HEK293T (cell line): ENCODE results near the gene OCRL.
A peak's percentile ranks its signal among the peaks of the same experiment; 100 is the strongest.

Experiments
- CTCF ChIA-PET: fragments of 350-600 bp; formaldehyde crosslinking; extraction: SDS; loops from one replicate; lab custom pipeline; 2021; ENCODE audit warnings: antibody characterized with exemption, inconsistent platforms; lab: Yijun Ruan, JAX
- POLR2A ChIA-PET: fragments of 350-600 bp; formaldehyde crosslinking; extraction: SDS; loops from one replicate; lab custom pipeline; 2020; ENCODE audit warnings: antibody characterized with exemption, inconsistent platforms; lab: Yijun Ruan, JAX
- DNase-seq: peaks from one replicate; pipeline ENCODE4 v3.0.0; 2012; ENCODE audit warnings: mixed read lengths; ENCODE audit errors: extremely low spot score
- ARNT ChIP-seq: fragments of 450-650 bp; IDR thresholded peaks from 2 replicates; pipeline ENCODE4 v1.6.1; 2017; ENCODE audit warnings: mild to moderate bottlenecking
- BHLHE40 ChIP-seq: fragments of 450-650 bp; IDR thresholded peaks from 2 replicates; pipeline ENCODE4 v1.6.1; 2016; ENCODE audit warnings: mild to moderate bottlenecking, moderate library complexity, borderline replicate concordance
- CTBP1 ChIP-seq: fragments of 450-650 bp; IDR thresholded peaks from 2 replicates; pipeline ENCODE4 v1.6.1; 2016; ENCODE audit warnings: borderline replicate concordance
- ELF4 ChIP-seq: fragments of 450-650 bp; IDR thresholded peaks from 2 replicates; pipeline ENCODE4 v1.6.1; 2017; ENCODE audit warnings: antibody characterized with exemption
- FOXA1 ChIP-seq: fragments of 450-650 bp; IDR thresholded peaks from 2 replicates; pipeline ENCODE4 v1.6.1; 2016; ENCODE audit warnings: mild to moderate bottlenecking
- FOXK2 ChIP-seq: fragments of 450-650 bp; IDR thresholded peaks from 2 replicates; pipeline ENCODE4 v1.6.1; 2016; ENCODE audit warnings: mild to moderate bottlenecking
- FOXM1 ChIP-seq: fragments of 450-650 bp; IDR thresholded peaks from 2 replicates; pipeline ENCODE4 v1.6.1; 2017; ENCODE audit warnings: mild to moderate bottlenecking, borderline replicate concordance
- HDGF ChIP-seq: fragments of 450-650 bp; IDR thresholded peaks from 2 replicates; pipeline ENCODE4 v1.6.1; 2017; ENCODE audit warnings: antibody characterized with exemption, borderline replicate concordance
- L3MBTL2 ChIP-seq: fragments of 450-650 bp; conservative IDR thresholded peaks from 2 replicates; pipeline ENCODE4 v1.6.1; 2016; ENCODE audit warnings: mild to moderate bottlenecking
- LEF1 ChIP-seq: fragments of 450-650 bp; IDR thresholded peaks from 2 replicates; pipeline ENCODE4 v1.6.1; 2017; ENCODE audit warnings: mild to moderate bottlenecking, borderline replicate concordance
- NFRKB ChIP-seq: fragments of 450-650 bp; IDR thresholded peaks from 2 replicates; pipeline ENCODE4 v1.6.1; 2016; ENCODE audit warnings: mild to moderate bottlenecking, moderate library complexity
- SP1 ChIP-seq: fragments of 450-650 bp; IDR thresholded peaks from 2 replicates; pipeline ENCODE4 v1.6.1; 2017
- SUZ12 ChIP-seq: fragments of 450-650 bp; IDR thresholded peaks from 2 replicates; pipeline ENCODE4 v1.6.1; 2016; ENCODE audit warnings: mild to moderate bottlenecking
- TARDBP ChIP-seq: fragments of 450-650 bp; IDR thresholded peaks from 2 replicates; pipeline ENCODE4 v1.6.1; 2016
- ZNF384 ChIP-seq: fragments of 450-650 bp; IDR thresholded peaks from 2 replicates; pipeline ENCODE4 v1.6.1; 2016
- TF ChIP-seq, protein P1 (sequence below): fragments of 450-650 bp; IDR thresholded peaks from 2 replicates; pipeline ENCODE4 v1.6.1; 2016

OCRL gene

DNA sequence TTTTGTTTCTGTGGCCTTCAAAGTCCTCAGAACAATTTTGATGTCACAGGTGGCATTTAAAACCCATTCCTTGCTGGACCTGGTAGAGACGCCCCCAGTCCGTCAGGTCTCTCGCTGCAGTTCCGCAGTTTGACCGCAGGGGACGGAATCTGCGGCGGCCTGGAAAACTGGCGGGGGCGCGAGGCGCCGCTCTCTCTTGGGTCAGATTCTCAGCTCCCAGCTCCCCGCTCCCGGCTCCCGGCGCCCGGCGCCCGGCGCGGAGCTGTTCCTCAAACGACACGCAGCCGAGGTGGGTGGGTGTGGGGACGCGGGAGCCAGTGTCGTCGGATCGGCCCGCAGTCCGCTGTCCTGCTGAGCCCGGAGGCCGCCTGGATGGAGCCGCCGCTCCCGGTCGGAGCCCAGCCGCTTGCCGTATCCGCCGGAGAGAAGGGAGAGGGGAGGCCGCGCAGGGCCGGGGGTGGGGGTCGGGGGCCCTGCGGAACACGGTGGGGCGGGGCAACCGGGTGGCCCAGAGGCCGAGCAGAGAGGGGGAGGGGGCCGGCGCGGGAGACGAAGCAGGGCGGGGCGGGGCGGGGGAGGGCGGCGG lies at the start of gene OCRL:
Gene OCRL, plus strand, starts transcription at position 192 of the 586 bp plus-strand sequence. Its CDS starts 181 bp downstream, at position 373.
- CTCF ChIA-PET, result interaction anchor here (0.7 kb wide), 1 partner anchor 156 kb away, joined by 4 read pairs; no protein-coding TSS in a partner anchor
- DNase-seq, result peak; percentile 90
- POLR2A ChIA-PET, result interaction anchor here (0.6 to 1.0 kb wide), 3 partner anchors 9 to 30 kb away, joined by 3 read pairs; no protein-coding TSS in a partner anchor
- TF ChIP-seq, protein P1, sequence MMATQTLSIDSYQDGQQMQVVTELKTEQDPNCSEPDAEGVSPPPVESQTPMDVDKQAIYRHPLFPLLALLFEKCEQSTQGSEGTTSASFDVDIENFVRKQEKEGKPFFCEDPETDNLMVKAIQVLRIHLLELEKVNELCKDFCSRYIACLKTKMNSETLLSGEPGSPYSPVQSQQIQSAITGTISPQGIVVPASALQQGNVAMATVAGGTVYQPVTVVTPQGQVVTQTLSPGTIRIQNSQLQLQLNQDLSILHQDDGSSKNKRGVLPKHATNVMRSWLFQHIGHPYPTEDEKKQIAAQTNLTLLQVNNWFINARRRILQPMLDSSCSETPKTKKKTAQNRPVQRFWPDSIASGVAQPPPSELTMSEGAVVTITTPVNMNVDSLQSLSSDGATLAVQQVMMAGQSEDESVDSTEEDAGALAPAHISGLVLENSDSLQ, result no peak
- TF ChIP-seq BHLHE40 (no peak), SUZ12 (no peak)

DNA sequence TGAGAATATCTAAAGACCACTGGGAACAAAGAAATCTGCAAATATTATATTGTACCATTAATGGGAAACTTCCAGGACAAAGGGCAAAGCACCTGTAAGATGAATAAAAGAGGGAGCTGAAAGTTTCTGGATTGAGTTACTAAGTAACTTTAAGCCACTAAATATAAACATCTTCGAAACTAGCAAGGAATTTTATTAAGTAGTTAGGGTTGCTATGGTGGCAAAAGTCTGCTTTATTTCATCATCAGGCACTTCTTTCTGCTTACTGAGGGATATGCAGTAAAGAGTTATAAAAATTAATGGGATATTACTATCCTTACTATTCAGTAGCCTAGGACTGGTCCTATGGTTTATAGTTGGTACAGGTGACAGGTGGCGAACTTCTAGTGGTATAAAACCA lies 49.7 kb upstream of the OCRL start:
- TF ChIP-seq SUZ12, result no peak
- no peak for TF ChIP-seq FOXA1
- no peak for TF ChIP-seq ELF4
- TF ChIP-seq, protein P1, result no peak
- TF ChIP-seq TARDBP, result no peak
- TF ChIP-seq L3MBTL2, result no peak
- TF ChIP-seq HDGF, result no peak
- TF ChIP-seq SP1, result no peak
- no peak for TF ChIP-seq BHLHE40
- no peak for TF ChIP-seq CTBP1
- no peak for TF ChIP-seq LEF1
- no peak for TF ChIP-seq FOXM1
- TF ChIP-seq NFRKB, result no peak
- TF ChIP-seq ZNF384, result no peak
- POLR2A ChIA-PET, result no interaction called here
- CTCF ChIA-PET, result no interaction called here
- DNase-seq, result no peak

DNA sequence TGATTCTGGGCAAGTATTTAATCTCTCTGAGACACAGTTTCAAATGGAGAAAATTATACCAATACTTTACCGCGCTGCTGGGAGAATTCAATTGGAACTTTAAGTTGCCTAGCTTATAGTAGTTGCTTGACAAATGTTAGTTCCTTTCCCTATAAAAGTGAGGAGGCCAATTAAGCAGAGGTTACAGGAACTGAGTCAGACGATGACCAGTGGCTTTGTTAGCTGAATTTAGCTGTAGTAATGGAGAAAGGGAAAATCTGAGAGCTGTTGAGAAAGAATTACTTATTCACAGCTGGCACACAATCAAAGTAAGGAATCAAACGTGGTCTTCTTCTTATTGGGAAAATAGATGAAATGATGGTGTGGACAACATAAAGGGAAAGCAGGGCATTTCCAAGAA lies 46.4 kb upstream of the OCRL start:
- TF ChIP-seq TARDBP, result no peak
- no peak for TF ChIP-seq FOXA1
- TF ChIP-seq, protein P1, result no peak
- TF ChIP-seq ELF4, result no peak
- no peak for TF ChIP-seq FOXK2
- no peak for TF ChIP-seq SP1
- TF ChIP-seq L3MBTL2, result no peak
- no peak for TF ChIP-seq NFRKB
- no peak for TF ChIP-seq ZNF384
- TF ChIP-seq ARNT, result no peak
- TF ChIP-seq LEF1, result no peak
- TF ChIP-seq CTBP1, result no peak
- TF ChIP-seq SUZ12, result no peak
- TF ChIP-seq FOXM1, result no peak
- ChIA-PET CTCF (no interaction called here), POLR2A (no interaction called here)
- no peak for DNase-seq

DNA sequence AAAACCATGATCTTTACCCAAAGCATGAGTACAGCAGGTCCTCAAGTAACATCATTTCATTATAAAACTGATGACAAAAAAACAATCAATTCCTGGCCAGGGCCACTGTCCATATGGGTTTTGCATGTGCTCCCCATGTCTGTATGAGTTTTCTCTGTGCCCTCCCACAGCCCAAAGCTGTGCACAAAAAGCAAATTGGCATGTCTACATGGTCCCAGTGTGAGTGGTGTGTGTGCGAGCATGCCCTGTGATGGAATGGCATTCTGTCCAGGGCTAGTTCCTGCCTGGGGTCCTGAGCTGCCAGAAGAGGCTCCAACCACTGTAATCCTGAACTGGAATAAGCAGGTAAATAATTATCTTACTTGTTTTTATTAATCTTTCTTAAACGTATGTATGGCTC lies 45.2 kb upstream of the OCRL start:
- TF ChIP-seq CTBP1 (no peak), FOXM1 (no peak), HDGF (no peak), ELF4 (no peak), SUZ12 (no peak)
- DNase-seq, result no peak
- ChIA-PET CTCF (no interaction called here), POLR2A (no interaction called here)

DNA sequence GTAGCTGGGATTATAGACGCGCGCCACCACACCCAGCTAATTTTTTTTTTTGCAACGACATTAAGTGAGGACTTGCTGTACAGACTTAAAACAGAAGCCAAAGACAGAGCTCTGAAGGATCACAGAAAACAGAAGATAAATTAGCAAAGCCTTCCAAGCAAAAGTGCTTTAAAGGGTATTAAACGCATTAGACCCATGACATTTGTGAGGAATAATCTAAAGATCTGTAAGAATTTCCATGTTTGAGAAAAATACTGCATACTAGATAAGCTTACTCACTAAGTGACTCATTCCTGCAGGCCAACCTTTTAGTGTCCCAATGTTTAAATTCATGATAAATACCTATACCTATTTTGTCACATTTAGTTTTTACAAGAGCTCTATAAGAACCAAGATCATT lies 44.2 kb upstream of the OCRL start:
- DNase-seq, result no peak
- ChIA-PET CTCF (no interaction called here), POLR2A (no interaction called here)
- TF ChIP-seq ARNT (no peak), ZNF384 (no peak), FOXM1 (no peak), TARDBP (no peak), BHLHE40 (no peak), NFRKB (no peak), FOXK2 (no peak), L3MBTL2 (no peak), SUZ12 (no peak), ELF4 (no peak), CTBP1 (no peak), HDGF (no peak), LEF1 (no peak), SP1 (no peak)
- TF ChIP-seq, protein P1, result no peak

DNA sequence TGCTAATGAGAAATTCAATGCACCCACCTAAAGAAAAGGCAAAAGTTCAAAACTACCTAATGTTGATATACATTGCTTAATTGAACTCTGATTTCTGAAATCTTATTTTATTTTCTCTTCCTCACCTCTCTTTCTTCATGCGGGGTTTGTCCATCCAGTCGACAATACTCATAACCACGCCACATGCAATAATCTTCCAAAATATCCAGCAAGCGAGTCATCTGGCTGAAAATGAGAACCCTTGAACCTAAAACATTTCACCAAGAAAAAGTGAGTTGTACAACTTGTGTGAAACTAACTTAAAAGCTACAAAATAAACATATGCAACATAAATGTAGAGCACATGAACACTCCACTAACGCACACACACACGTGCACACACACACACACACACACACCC lies 43.4 kb upstream of the OCRL start:
- ChIA-PET POLR2A (no interaction called here), CTCF (no interaction called here)
- no peak for TF ChIP-seq ZNF384
- no peak for TF ChIP-seq SP1
- no peak for TF ChIP-seq HDGF
- TF ChIP-seq FOXK2, result no peak
- TF ChIP-seq, protein P1, result no peak
- TF ChIP-seq FOXA1, result no peak
- no peak for DNase-seq
